Keratinocyte (primary cell): Measurements from ENCODE around the gene ALDH9A1. TPM values are rescaled to one million over a fixed set of nuclear protein-coding genes. Genes with fewer than 3 reads are reported as not detected.
A peak's percentile ranks its signal among the peaks of the same experiment; 100 is the strongest.
"Not testable (repeated sequence)": the region's sequence is repeated elsewhere in the genome, so short reads cannot be mapped to it uniquely, and the experiment has no call there.

Source experiments
- DNase-seq: peaks from one replicate; pipeline ENCODE4 v3.0.0-alpha.2; 2011; ENCODE audit warnings: low read depth, missing footprints, low spot score
- FAIRE-seq: peaks from 2 replicates; lab custom pipeline; 2011; peaks lifted over from hg19 to GRCh38; lab: Jason Lieb, UNC
- H2AFZ ChIP-seq: 2 replicates; pipeline ENCODE4 v1.6.0; 2012; ENCODE audit warnings: low read length, control low read depth, inconsistent platforms; ENCODE audit not compliant: control insufficient read depth
- H3K27ac ChIP-seq: 2 replicates; pipeline ENCODE4 v1.5.1; 2011; ENCODE audit warnings: low read length; ENCODE audit not compliant: control insufficient read depth, insufficient read depth
- H3K27me3 ChIP-seq: 3 replicates; pipeline ENCODE4 v1.6.0; 2011; ENCODE audit warnings: low read length; ENCODE audit not compliant: control insufficient read depth, insufficient read depth; ENCODE audit errors: extremely low read depth
- H3K36me3 ChIP-seq, 2 experiments: 2 replicates in 1 of 2; 3 replicates in 1 of 2; pipeline ENCODE4 v1.5.1; 2011; ENCODE audit warnings: low read length in 2 of 2, mild to moderate bottlenecking in 1 of 2; ENCODE audit not compliant: control insufficient read depth in 2 of 2, insufficient read depth in 2 of 2; ENCODE audit errors: extremely low read depth in 1 of 2
- H3K4me1 ChIP-seq: 3 replicates; pipeline ENCODE4 v1.5.1; 2011; ENCODE audit warnings: low read length; ENCODE audit not compliant: control insufficient read depth, insufficient read depth; ENCODE audit errors: extremely low read depth
- H3K4me2 ChIP-seq: 3 replicates; pipeline ENCODE4 v1.6.0; 2011; ENCODE audit warnings: low read depth, low read length; ENCODE audit not compliant: control insufficient read depth, insufficient read depth; ENCODE audit errors: extremely low read depth
- H3K4me3 ChIP-seq, 3 experiments: fragments of 200-600 bp in 1 of 3; sonication (generic) in 1 of 3; 2 replicates in 2 of 3; 3 replicates in 1 of 3; pipeline ENCODE4 v1.5.1; 2011 to 2016; ENCODE audit warnings: low read length in 3 of 3, mild to moderate bottlenecking in 3 of 3, control low read depth in 2 of 3, inconsistent platforms in 1 of 3, low read depth in 1 of 3, mixed read lengths in 1 of 3, mixed run types in 1 of 3, moderate library complexity in 1 of 3; ENCODE audit not compliant: control insufficient read depth in 2 of 3, insufficient read depth in 2 of 3; ENCODE audit errors: extremely low read depth in 1 of 3
- H3K79me2 ChIP-seq: 2 replicates; pipeline ENCODE4 v1.6.0; 2012; ENCODE audit warnings: low read length; ENCODE audit not compliant: control insufficient read depth, insufficient read depth
- H3K9ac ChIP-seq: 3 replicates; pipeline ENCODE4 v1.6.0; 2011; ENCODE audit warnings: low read length; ENCODE audit not compliant: control insufficient read depth, insufficient read depth; ENCODE audit errors: extremely low read depth
- H3K9me1 ChIP-seq: 3 replicates; pipeline ENCODE4 v1.6.0; 2011; ENCODE audit warnings: low read length; ENCODE audit not compliant: control insufficient read depth, insufficient read depth; ENCODE audit errors: extremely low read depth
- H3K9me3 ChIP-seq: 2 replicates; pipeline ENCODE4 v1.5.1; 2012; ENCODE audit warnings: low read depth, low read length; ENCODE audit not compliant: control insufficient read depth
- H4K20me1 ChIP-seq: 3 replicates; pipeline ENCODE4 v1.6.0; 2011; ENCODE audit warnings: low read length; ENCODE audit not compliant: control insufficient read depth, insufficient read depth; ENCODE audit errors: extremely low read depth
- CTCF ChIP-seq, 3 experiments: IDR thresholded peaks in 1 of 3; conservative IDR thresholded peaks in 1 of 3; optimal IDR thresholded peaks in 1 of 3; 2 replicates in 2 of 3; 3 replicates in 1 of 3; pipeline versions ENCODE3 to v1.5.1; 2011; ENCODE audit warnings: low read length in 3 of 3, mild to moderate bottlenecking in 3 of 3, moderate library complexity in 2 of 3, control low read depth in 1 of 3, inconsistent platforms in 1 of 3; ENCODE audit not compliant: insufficient read depth in 2 of 3; ENCODE audit errors: extremely low read depth in 1 of 3
- EZH2 ChIP-seq: IDR thresholded peaks from one replicate; pipeline ENCODE4 v1.6.1; 2012; ENCODE audit warnings: inconsistent platforms, mild to moderate bottlenecking, low read length, moderate library complexity
- dilution Hi-C: fragments of 300-500 bp; cut with MboI; formaldehyde crosslinking; loops from one replicate; pipeline ENCODE4 v1.7.0; 2020; ENCODE audit warnings: low sequenced_read_pairs; ENCODE audit not compliant: extremely low pct_ligation_motif_present
- polyA minus RNA-seq, 3 experiments: library from RNA; depleted of rRNA, polyadenylated mRNA; stranded (reverse); fragments of >200 nt; gene quantifications; 1 replicate in 1 of 3; 2 replicates in 1 of 3; 3 replicates in 1 of 3; pipeline ENCODE4 v1.2.3, GENCODE V29; 2011
- polyA plus RNA-seq, 5 experiments: library from polyadenylated mRNA; depleted of rRNA in 3 of 5; stranded (reverse) in 3 of 5; stranded (forward) in 1 of 5; unstranded in 1 of 5; fragments of >200 nt; gene quantifications; 1 replicate in 1 of 5; 2 replicates in 3 of 5; 3 replicates in 1 of 5; pipeline versions ENCODE4 v1.2.1 to v1.2.3, GENCODE V29; 2011 to 2012; ENCODE audit warnings: missing spikeins in 2 of 5, low read depth in 1 of 5, low replicate concordance in 1 of 5

ALDH9A1 gene
- 52.8 to 77.4 TPM (median 75.2 TPM) in 3 replicates for polyA plus RNA-seq
- 92.3 TPM for polyA plus RNA-seq (2011; ENCODE audit: low read depth)
- 48.7 and 64.6 TPM in 2 replicates for polyA plus RNA-seq (2011; cell fraction: cytosol; rRNA removed)
- 37.4 and 58.6 TPM in 2 replicates for polyA plus RNA-seq (2011; cell fraction: nucleus; rRNA removed)
- 36.2 and 50.1 TPM in 2 replicates for polyA plus RNA-seq (2012; ENCODE audit: low replicate concordance)
- polyA minus RNA-seq, result 19.9 to 58.0 TPM (median 44.3 TPM) in 3 replicates
- polyA minus RNA-seq (2011; cell fraction: cytosol; rRNA and poly(A)+ RNA removed), result 40.9 TPM
- polyA minus RNA-seq (2011; cell fraction: nucleus; rRNA and poly(A)+ RNA removed), result 13.1 and 22.5 TPM in 2 replicates

- Histone ChIP-seq H3K9me3 (no peaks in the 10 kb centered on the region), H3K9ac (peak within 1 kb of the TSS; percentile 86), H3K79me2 (peaks cover 29% of the 10 kb centered on the region), H3K27ac (peak within 1 kb of the TSS; percentile 78), H4K20me1 (no peaks in the 10 kb centered on the region), H3K4me2 (peak within 1 kb of the TSS; percentile 87), H3K4me3 (peak within 1 kb of the TSS; percentile 81 to 87 (median 85)), H3K27me3 (no peaks in the 10 kb centered on the region), H3K9me1 (no peaks in the 10 kb centered on the region), H3K4me1 (peaks cover 16% of the 10 kb centered on the region), H3K36me3 (no peaks in the 10 kb centered on the region), H2AFZ (peak within 1 kb of the TSS; percentile 98)
- FAIRE-seq (no peak), DNase-seq (peak; percentile 33)
- dilution Hi-C loops, result no loop called here
- TF ChIP-seq CTCF (optimal IDR thresholded peaks at IDR 0.05 in 1 of 3, IDR thresholded peaks at IDR 0.05 in 1 of 3, conservative IDR thresholded peaks at IDR 0.05 in 1 of 3; ENCODE audit: extremely low read depth in 1 of 3, insufficient read depth in 2 of 3, low read length in 3 of 3) (peak; percentile 22 to 43 (median 22)), EZH2 (no peak)
These were observed at the start of gene ALDH9A1 for GRCh38 chr1:165697881-165698760. Gene ALDH9A1 (minus strand): TSS chr1:165698562. CDS start chr1:165698558, 4 bp downstream.

GRCh38 chr1:165747632-165748447 lies 49.5 kb upstream of the ALDH9A1 start:
- H4K20me1 ChIP-seq, result no peaks in the 10 kb centered on the region
- H3K9ac ChIP-seq, result no peak overlapping the region
- H2AFZ ChIP-seq, result no peak overlapping the region
- no peaks in the 10 kb centered on the region for H3K9me1 ChIP-seq
- FAIRE-seq, result no peak
- H3K9me3 ChIP-seq, result no peaks in the 10 kb centered on the region
- dilution Hi-C loops, result no loop called here
- no peak overlapping the region for H3K4me2 ChIP-seq
- H3K4me1 ChIP-seq, result no peaks in the 10 kb centered on the region
- no peaks in the 10 kb centered on the region for H3K79me2 ChIP-seq
- H3K27me3 ChIP-seq, result no peaks in the 10 kb centered on the region
- peaks cover 0 to 2% of the 10 kb centered on the region in 2 experiments for H3K36me3 ChIP-seq
- no peak for DNase-seq
- no peak for TF ChIP-seq CTCF (optimal IDR thresholded peaks at IDR 0.05 in 1 of 3, IDR thresholded peaks at IDR 0.05 in 1 of 3, conservative IDR thresholded peaks at IDR 0.05 in 1 of 3; ENCODE audit: extremely low read depth in 1 of 3, insufficient read depth in 2 of 3, low read length in 3 of 3)
- no peak for TF ChIP-seq EZH2
- H3K27ac ChIP-seq, result no peak overlapping the region
- no peak overlapping the region for H3K4me3 ChIP-seq

DNA sequence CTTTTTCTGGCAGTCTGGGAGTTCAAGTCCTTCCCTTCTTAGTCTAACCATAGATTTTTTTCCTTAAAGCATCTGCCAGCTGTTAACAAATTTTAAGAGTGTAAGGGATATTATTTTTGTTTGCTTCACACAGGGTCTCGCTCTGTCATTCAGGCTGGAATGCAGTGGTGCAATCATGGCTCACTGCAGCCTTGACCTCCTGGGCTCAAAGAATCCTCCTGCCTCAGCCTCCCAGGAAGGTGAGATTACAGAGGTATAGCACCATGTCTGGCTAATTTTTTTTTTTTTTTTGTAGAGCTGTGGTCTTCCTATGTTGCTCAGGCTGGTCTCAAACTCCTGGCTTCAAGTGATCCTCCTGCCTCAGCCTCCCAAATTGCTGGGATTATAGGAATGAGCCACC lies 46.6 kb upstream of the ALDH9A1 start:
- H3K36me3 ChIP-seq, H3K27me3 ChIP-seq, H2AFZ ChIP-seq, H3K4me2 ChIP-seq, H3K9me1 ChIP-seq, H3K9ac ChIP-seq, dilution Hi-C loops, H3K4me3 ChIP-seq, H3K9me3 ChIP-seq, H3K27ac ChIP-seq, DNase-seq, H3K79me2 ChIP-seq, H3K4me1 ChIP-seq, H4K20me1 ChIP-seq, FAIRE-seq: not testable (repeated sequence)
